Renal pelvis (tissue), 12 donors: ENCODE measurements around the gene CCL25. TPM values are rescaled to one million over a fixed set of nuclear protein-coding genes. Genes with fewer than 3 reads are reported as not detected.
"Not testable (repeated sequence)": the region's sequence is repeated elsewhere in the genome, so short reads cannot be mapped to it uniquely, and the experiment has no call there.

Experiments
- DNase-seq: peaks from one replicate; pipeline ENCODE4 v3.0.0-alpha.2; 2013
- long read RNA-seq, 16 experiments: transcript quantifications; one replicate each; lab custom pipeline, GENCODE V29; 2026
- polyA plus RNA-seq, 3 donors: library from polyadenylated mRNA; unstranded; fragments of 120-200 nt; gene quantifications; one replicate each; pipeline ENCODE4 v1.2.1, GENCODE V29; 2013; ENCODE audit not compliant: insufficient read length in 3 of 3

CCL25 gene
- under 1 TPM in 2 of 3 donors, not detected in 1; 0.33 to 0.44 TPM for polyA plus RNA-seq
- long read RNA-seq, donor 1 = 0 reads
- long read RNA-seq, donor 2 = 0 reads
- long read RNA-seq, donor 3 = 0 reads
- long read RNA-seq, donor 4 = 0 reads
- long read RNA-seq, donor 5 = 0 reads
- long read RNA-seq, donor 6 = 0 reads
- long read RNA-seq, donor 7 = 0 reads
- long read RNA-seq, donor 8 = 0 reads
- long read RNA-seq, donor 9, partial matches to known transcripts = 20 of 32 reads
- long read RNA-seq, donor 9, other reads (novel, unspliced or antisense) = 12 of 32 reads
- long read RNA-seq, donor 10 = 0 reads
- long read RNA-seq, donor 11 = 0 reads
- long read RNA-seq, donor 12, partial matches to known transcripts = 0 of 1 reads
- long read RNA-seq, donor 12, other reads (novel, unspliced or antisense) = 0 of 1 reads
- long read RNA-seq, donor 13 = 0 reads
- long read RNA-seq, donor 14 = 0 reads
- long read RNA-seq, donor 15 = 0 reads
- long read RNA-seq, donor 16 = 0 reads

GRCh38 chr19:8052464-8052859, at the start of gene CCL25:
CCL25 (plus strand) TSS chr19:8052760; CDS start chr19:8053050, 290 bp downstream.
- DNase-seq = no peak

GRCh38 chr19:8004001-8004400, 48.6 kb upstream of the CCL25 start:
- DNase-seq = no peak

- no peak for DNase-seq
Observed at GRCh38 chr19:8004723-8005513, 47.6 kb upstream of the CCL25 start.

- peak; percentile 91 for DNase-seq
Observed at GRCh38 chr19:8005534-8006256, 46.9 kb upstream of the CCL25 start, which contains the start of gene ELAVL1. ELAVL1 (minus strand) TSS chr19:8005641; CDS start chr19:7991815, 13,826 bp downstream.

- no peak for DNase-seq
Observed at GRCh38 chr19:8017808-8018207, 34.8 kb upstream of the CCL25 start.

- DNase-seq = no peak
Observed at GRCh38 chr19:8020681-8021080, 31.9 kb upstream of the CCL25 start.

- DNase-seq = no peak
Observed at GRCh38 chr19:8021374-8021773, 31.2 kb upstream of the CCL25 start.

GRCh38 chr19:8022275-8022674, 30.3 kb upstream of the CCL25 start:
- no peak for DNase-seq

- no peak for DNase-seq
Observed at GRCh38 chr19:8023371-8023770, 29.2 kb upstream of the CCL25 start.

GRCh38 chr19:8024256-8024655, 28.3 kb upstream of the CCL25 start:
- not testable (repeated sequence) for DNase-seq

- DNase-seq = no peak
Observed at GRCh38 chr19:8025316-8025715, 27.2 kb upstream of the CCL25 start.

GRCh38 chr19:8028951-8029491, 23.5 kb upstream of the CCL25 start:
- peak; percentile 64 for DNase-seq

- no peak for DNase-seq
Observed at GRCh38 chr19:8030960-8031359, 21.6 kb upstream of the CCL25 start.

- not testable (repeated sequence) for DNase-seq
Observed at GRCh38 chr19:8033287-8034177, 19.0 kb upstream of the CCL25 start.

- no peak for DNase-seq
Observed at GRCh38 chr19:8034178-8034525, 18.4 kb upstream of the CCL25 start.

GRCh38 chr19:8036434-8037099, 16.0 kb upstream of the CCL25 start:
- no peak for DNase-seq

GRCh38 chr19:8038815-8039214, 13.7 kb upstream of the CCL25 start:
- no peak for DNase-seq

GRCh38 chr19:8039231-8039630, 13.3 kb upstream of the CCL25 start:
- DNase-seq = no peak

GRCh38 chr19:8041531-8041931, 11.0 kb upstream of the CCL25 start:
- DNase-seq = no peak

GRCh38 chr19:8042900-8043299, 9.7 kb upstream of the CCL25 start:
- DNase-seq = no peak
